Pancreas (tissue), 10 donors: ENCODE data around the gene CSTPP1. TPM values are rescaled to one million over a fixed set of nuclear protein-coding genes. Genes with fewer than 3 reads are reported as not detected.

Experiments used
- ATAC-seq, 4 donors: fragments of 200-7000 bp; cut with Tn5 transposase; one replicate each; pipeline versions ENCODE4 v1.8.0 to v1.9.1; 2020; ENCODE audit warnings: mild to moderate bottlenecking in 4 of 4, moderate library complexity in 4 of 4
- DNase-seq, 6 donors: peaks; one replicate each; pipeline ENCODE4 v3.0.0-alpha.2; 2020
- FAIRE-seq: peaks from 2 replicates; lab custom pipeline; 2012; peaks lifted over from hg19 to GRCh38; lab: Jason Lieb, UNC
- H3K27ac ChIP-seq, 4 donors: fragments of 200-600 bp; sonication (generic); 1 replicate in 3 of 4; 2 replicates in 1 of 4; pipeline versions ENCODE4 v1.5.0 to v1.8.0; 2020
- H3K27me3 ChIP-seq, 4 donors: fragments of 200-600 bp; one replicate each; pipeline ENCODE4 v1.8.0; 2021
- H3K36me3 ChIP-seq, 3 donors: fragments of 200-600 bp; sonication (generic) in 1 of 3; one replicate each; pipeline versions ENCODE4 v1.5.0 to v1.8.0; 2020 to 2021
- H3K4me1 ChIP-seq, 3 donors: fragments of 200-600 bp; one replicate each; pipeline ENCODE4 v1.8.0; 2021
- H3K4me3 ChIP-seq, 4 donors: fragments of 200-600 bp; sonication (generic) in 2 of 4; one replicate each; pipeline versions ENCODE4 v1.5.0 to v1.8.0; 2020 to 2021
- H3K9me3 ChIP-seq, 4 donors: fragments of 200-600 bp; one replicate each; pipeline ENCODE4 v1.8.0; 2021
- CTCF ChIP-seq, 4 donors: fragments of 200-600 bp; sonication (generic) in 3 of 4; IDR thresholded peaks; one replicate each; pipeline versions ENCODE4 v1.5.0 to v1.8.0; 2021; ENCODE audit warnings: antibody characterized with exemption in 4 of 4
- WGBS, 2 donors: extraction: QIAGEN DNeasy Blood & Tissue Kit; methylation state at CpG; one replicate each; pipeline ENCODE4 v1.1.7; 2013; 5-methylcytosine and 5-hydroxymethylcytosine counted together
- intact Hi-C, 3 donors: fragments of 100-400 bp; cut with DNase I; formaldehyde crosslinking; loops; one replicate each; pipeline versions ENCODE4 v1.11.1 to v1.14.2; 2022
- polyA plus RNA-seq, 2 donors: library from polyadenylated mRNA; stranded (reverse); fragments of 200-250 nt; gene quantifications; one replicate each; pipeline ENCODE4 v1.2.3, GENCODE V29; 2013
- total RNA-seq, 6 donors: library from RNA; stranded (reverse); fragmentation: NEBNext Ultra II Directional in 4 of 6; extraction: Animal tissue kit (Norgen Biotek cat#: 25700) in 4 of 6; gene quantifications; one replicate each; pipeline versions ENCODE4 v1.2.1 to v1.2.4, GENCODE V29; 2021 to 2023
- donor health status: healthy with polysubstance abuse.
- donor health status: DM: no; HTN: no; CAD: no; lungs with moderate emphysema.
- donor health status: DM: no; HTN: no; CAD: no.
- donor health status: control.
- donor health status: control.
- donor health status: Bipolar disorder and iron deficiency.
- donor health status: DM: yes; HTN: yes; CAD: no.
- donor health status: DM: no; HTN: no; CAD: no.
- donor health status: DM: no; HTN: no; CAD: no.
- donor health status: DM: yes; HTN: yes; CAD: no.

The CSTPP1 gene
- total and polyA plus RNA-seq, 8 donors: 9.7 to 23.6 (median 14.0) TPM

GRCh38 chr11:47000033-47000432, 63.5 kb downstream of the CSTPP1 start:
- intact Hi-C loops: no loop called here
- TF ChIP-seq CTCF (IDR thresholded peaks at IDR 0.05): no peak
- no peak for FAIRE-seq

GRCh38 chr11:47001781-47002181, 65.2 kb downstream of the CSTPP1 start:
- H3K4me1 ChIP-seq: peaks cover 13 to 34% (median 17%) of the 10 kb centered on the region in 3 donors
- no peak for TF ChIP-seq CTCF (IDR thresholded peaks at IDR 0.05)
- no peaks in the 10 kb centered on the region for H3K9me3 ChIP-seq
- H3K27me3 ChIP-seq: no peaks in the 10 kb centered on the region
- ATAC-seq (no peak), DNase-seq (no peak), FAIRE-seq (no peak)
- no peak overlapping the region for H3K4me3 ChIP-seq
- 72 to 82% methylated on average over 3 of the region's 3 CpGs for WGBS, 2 donors
- H3K27ac ChIP-seq: no peak overlapping the region
- no peaks in the 10 kb centered on the region for H3K36me3 ChIP-seq
- intact Hi-C loops: no loop called here

More at GRCh38 chr11:47000033-47000432, 63.5 kb downstream of the CSTPP1 start:
- H3K36me3 ChIP-seq: no peaks in the 10 kb centered on the region
- H3K27me3 ChIP-seq: no peaks in the 10 kb centered on the region
- H3K9me3 ChIP-seq: no peaks in the 10 kb centered on the region
- ATAC-seq (no peak), DNase-seq (no peak)
- H3K4me3 ChIP-seq: no peak overlapping the region
- H3K27ac ChIP-seq: no peak overlapping the region
- 92 to 93% methylated on average over 2 of the region's 2 CpGs for WGBS, 2 donors
- peaks cover 6 to 25% (median 6%) of the 10 kb centered on the region in 3 donors for H3K4me1 ChIP-seq

- ATAC-seq (no peak), DNase-seq (no peak), FAIRE-seq (no peak)
- intact Hi-C loops: no loop called here
- Histone ChIP-seq H3K36me3 (no peaks in the 10 kb centered on the region), H3K4me3 (no peak overlapping the region), H3K27ac (no peak overlapping the region), H3K4me1 (peaks cover 13 to 34% (median 17%) of the 10 kb centered on the region in 3 donors), H3K9me3 (no peaks in the 10 kb centered on the region), H3K27me3 (no peaks in the 10 kb centered on the region)
- no peak for TF ChIP-seq CTCF (IDR thresholded peaks at IDR 0.05)
- 63% methylated on average over 1 of the region's 1 CpG for WGBS, 2 donors
Measured at GRCh38 chr11:47002390-47002789, 65.8 kb downstream of the CSTPP1 start.

- DNase-seq: peak in 1 of 6 donors; percentile 45
- H3K27me3 ChIP-seq: no peaks in the 10 kb centered on the region
- FAIRE-seq: no peak
- no peaks in the 10 kb centered on the region for H3K36me3 ChIP-seq
- no peak for TF ChIP-seq CTCF (IDR thresholded peaks at IDR 0.05)
- peak overlapping the region in 2 of 4 donors; percentile 5 to 36 for H3K27ac ChIP-seq
- H3K4me3 ChIP-seq: no peak overlapping the region
- 54 to 64% methylated on average over 3 of the region's 3 CpGs for WGBS, 2 donors
- ATAC-seq: peak in 3 of 4 donors; percentile 40 to 61 (median 43)
- H3K9me3 ChIP-seq: no peaks in the 10 kb centered on the region
- peaks cover 13 to 34% (median 17%) of the 10 kb centered on the region in 3 donors for H3K4me1 ChIP-seq
- intact Hi-C loops: no loop called here
Measured at GRCh38 chr11:47003180-47003877, 66.8 kb downstream of the CSTPP1 start.

- no peak for TF ChIP-seq CTCF (IDR thresholded peaks at IDR 0.05)
- Histone ChIP-seq H3K4me3 (no peak overlapping the region), H3K36me3 (no peaks in the 10 kb centered on the region), H3K9me3 (no peaks in the 10 kb centered on the region), H3K27ac (peak overlapping the region in 2 of 4 donors; percentile 55 to 59), H3K27me3 (no peaks in the 10 kb centered on the region), H3K4me1 (peaks cover 13 to 34% (median 17%) of the 10 kb centered on the region in 3 donors)
- intact Hi-C loops: no loop called here
- DNase-seq (peak in 5 of 6 donors; percentile 50 to 76 (median 62)), ATAC-seq (peak; percentile 90 to 99 (median 96)), FAIRE-seq (peak; percentile 75)
Measured at GRCh38 chr11:47004595-47005033, 68.1 kb downstream of the CSTPP1 start.
